AML-193 (cell line): Measurements from ENCODE around the gene PTPN3.

Experiments used
- DNase-seq, 2 experiments: peaks; one replicate each; lab custom pipeline; 2025; lab: John Stamatoyannopoulos, UW

The PTPN3 gene

GRCh38 chr9:109475526-109475925, 22.6 kb downstream of the PTPN3 start:
- DNase-seq: no peak

- no peak for DNase-seq
These were observed 23.2 kb downstream of the PTPN3 start for GRCh38 chr9:109474944-109475343.

- no peak for DNase-seq
These were observed 23.9 kb downstream of the PTPN3 start for GRCh38 chr9:109474170-109474569.

- DNase-seq: no peak
These were observed 24.8 kb downstream of the PTPN3 start for GRCh38 chr9:109473329-109473728.

- no peak for DNase-seq
These were observed 26.4 kb downstream of the PTPN3 start for GRCh38 chr9:109471475-109472393.

- DNase-seq: peak; percentile 65 to 69
These were observed 28.3 kb downstream of the PTPN3 start for GRCh38 chr9:109469646-109470358.

GRCh38 chr9:109468927-109469326, 29.2 kb downstream of the PTPN3 start:
- DNase-seq: no peak

GRCh38 chr9:109467936-109468335, 30.2 kb downstream of the PTPN3 start:
- DNase-seq: peak; percentile 50 to 64

GRCh38 chr9:109466623-109467590, 31.2 kb downstream of the PTPN3 start:
- no peak for DNase-seq

GRCh38 chr9:109463924-109464625, 34.0 kb downstream of the PTPN3 start:
- no peak for DNase-seq

GRCh38 chr9:109460576-109460975, 37.5 kb downstream of the PTPN3 start:
- no peak for DNase-seq

- DNase-seq: no peak
These were observed 38.7 kb downstream of the PTPN3 start for GRCh38 chr9:109459423-109459822.

- DNase-seq: no peak
These were observed 39.5 kb downstream of the PTPN3 start for GRCh38 chr9:109458453-109459211.

- DNase-seq: no peak
These were observed 41.3 kb downstream of the PTPN3 start for GRCh38 chr9:109456811-109457210.

GRCh38 chr9:109455861-109456260, 42.2 kb downstream of the PTPN3 start:
- DNase-seq: no peak

GRCh38 chr9:109455391-109455790, 42.7 kb downstream of the PTPN3 start:
- no peak for DNase-seq

GRCh38 chr9:109454601-109455155, 43.4 kb downstream of the PTPN3 start:
- no peak for DNase-seq

- no peak for DNase-seq
These were observed 44.1 kb downstream of the PTPN3 start for GRCh38 chr9:109454041-109454440.

- DNase-seq: no peak
These were observed 44.8 kb downstream of the PTPN3 start for GRCh38 chr9:109453210-109453842.

GRCh38 chr9:109452761-109453160, 45.3 kb downstream of the PTPN3 start:
- DNase-seq: no peak
